NCI-H82 treated with DMSO at 0.1 percent for 48 hours (cell line): ENCODE data around the gene AHI1.
A peak's percentile ranks its signal among the peaks of the same experiment; 100 is the strongest.

Experiments
- DNase-seq: peaks from one replicate; lab custom pipeline; 2025; ENCODE audit not compliant: unreplicated experiment; lab: John Stamatoyannopoulos, UW

AHI1 gene

GRCh38 chr6:135497412-135498184, at the start of gene AHI1:
Gene AHI1, minus strand, starts transcription at chr6:135497740. Its CDS starts 5,503 bp downstream, at chr6:135492237.
- peak; percentile 69 for DNase-seq

- no peak for DNase-seq
Observed at GRCh38 chr6:135546680-135547418, 49.3 kb upstream of the AHI1 start.

DNA sequence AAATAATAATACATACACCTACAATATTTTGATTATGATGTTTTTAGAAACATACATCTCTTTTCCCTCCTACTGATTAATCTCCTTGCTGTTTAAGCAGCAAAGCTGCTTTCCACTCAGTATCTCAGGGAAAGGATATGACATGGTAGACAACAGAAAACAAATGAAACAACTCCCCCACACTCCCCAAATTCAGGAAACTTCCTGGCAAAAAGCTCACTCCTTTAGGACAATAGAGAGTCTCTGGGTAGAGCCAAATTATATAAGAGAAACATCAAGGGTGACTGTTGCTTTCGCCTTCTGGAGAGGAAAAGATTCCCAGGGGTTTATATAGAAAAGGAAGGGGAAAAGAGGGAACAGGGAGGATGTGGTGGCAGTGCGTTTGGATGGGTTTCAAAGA, 48.7 kb upstream of the AHI1 start:
- no peak for DNase-seq

DNA sequence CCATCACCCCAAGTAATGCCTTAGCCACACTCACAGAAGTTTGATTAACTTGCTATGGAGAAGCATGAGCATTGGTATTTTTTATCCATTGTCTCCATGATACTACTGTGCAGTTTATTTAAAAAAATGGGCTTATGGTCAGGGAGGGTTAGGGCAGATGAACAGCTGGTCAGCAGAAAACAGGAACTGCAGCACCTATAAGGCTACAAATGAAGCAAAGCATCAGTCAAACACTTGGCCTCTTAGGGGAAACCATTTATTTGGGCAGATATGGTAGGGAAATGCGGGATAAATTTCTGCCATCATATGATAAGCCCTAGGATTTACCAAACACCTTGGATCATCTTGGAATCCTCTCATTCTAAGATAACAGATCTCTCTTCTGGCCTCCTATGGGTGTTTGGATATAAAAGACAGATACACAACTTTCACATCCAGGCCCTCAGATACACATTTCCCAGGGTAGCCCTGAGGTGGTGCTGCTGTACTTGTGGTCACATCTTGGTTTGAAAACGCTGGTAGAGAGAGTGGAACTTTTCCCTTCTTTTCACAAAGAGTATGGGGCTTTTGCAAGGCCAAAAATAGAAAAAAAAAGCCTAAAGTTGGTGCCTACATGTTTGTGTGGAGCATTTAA, 42.8 kb upstream of the AHI1 start:
- DNase-seq, result no peak

DNA sequence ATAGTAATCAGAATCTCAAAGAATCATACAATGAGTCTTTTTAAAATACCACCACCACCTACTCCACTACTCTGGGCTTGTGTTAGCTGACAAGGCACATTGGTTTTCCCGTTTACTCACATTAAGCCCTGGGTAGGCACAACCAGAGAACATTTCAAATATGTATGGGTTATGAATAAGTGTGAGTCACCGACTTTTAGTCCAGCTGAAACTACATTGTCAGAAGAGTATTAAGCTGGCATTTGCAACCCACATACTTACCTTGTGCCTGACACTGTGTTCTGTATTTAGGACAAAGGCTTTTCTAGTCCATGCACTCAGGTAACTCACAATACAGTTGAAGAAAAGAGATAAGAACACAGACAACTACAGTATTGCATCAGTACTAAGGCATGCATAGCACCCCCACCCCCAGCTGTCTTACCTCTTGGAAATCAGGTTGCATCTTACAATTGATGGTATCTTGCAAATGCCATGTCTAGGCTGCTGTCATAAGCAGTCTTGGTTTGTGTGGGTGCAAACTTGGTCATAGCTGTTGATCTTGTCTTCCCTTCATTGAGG, 40.3 kb upstream of the AHI1 start:
- no peak for DNase-seq

- DNase-seq, result peak; percentile 18
Observed at GRCh38 chr6:135535989-135536414, 38.5 kb upstream of the AHI1 start.

DNA sequence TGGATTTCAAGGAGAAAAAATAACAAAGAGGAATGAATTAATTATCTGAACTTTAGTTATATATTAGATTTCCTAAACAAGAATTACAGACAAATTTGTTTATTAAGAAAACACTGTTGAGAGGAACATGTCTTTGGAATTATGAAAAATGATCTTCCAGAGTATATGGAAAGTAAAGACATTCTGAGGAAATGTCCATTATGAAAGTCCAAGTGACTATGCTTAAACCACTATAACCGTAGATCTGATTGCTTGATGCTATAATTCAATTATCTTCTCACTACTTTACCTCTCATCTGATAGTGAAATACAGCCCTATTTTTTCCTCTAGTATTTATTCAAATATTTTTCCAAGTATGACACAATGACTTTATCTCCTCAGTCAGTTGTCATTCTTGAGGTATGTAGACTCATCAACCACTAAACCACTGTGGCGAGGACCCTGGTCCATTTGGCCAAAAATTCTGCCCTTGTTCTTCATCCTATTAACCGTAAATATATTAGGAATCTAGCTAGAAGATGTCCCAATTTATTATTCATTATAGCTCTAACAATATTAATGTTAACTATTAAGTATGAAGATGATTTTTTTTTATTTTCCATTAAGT, 37.3 kb upstream of the AHI1 start:
- DNase-seq, result no peak

DNA sequence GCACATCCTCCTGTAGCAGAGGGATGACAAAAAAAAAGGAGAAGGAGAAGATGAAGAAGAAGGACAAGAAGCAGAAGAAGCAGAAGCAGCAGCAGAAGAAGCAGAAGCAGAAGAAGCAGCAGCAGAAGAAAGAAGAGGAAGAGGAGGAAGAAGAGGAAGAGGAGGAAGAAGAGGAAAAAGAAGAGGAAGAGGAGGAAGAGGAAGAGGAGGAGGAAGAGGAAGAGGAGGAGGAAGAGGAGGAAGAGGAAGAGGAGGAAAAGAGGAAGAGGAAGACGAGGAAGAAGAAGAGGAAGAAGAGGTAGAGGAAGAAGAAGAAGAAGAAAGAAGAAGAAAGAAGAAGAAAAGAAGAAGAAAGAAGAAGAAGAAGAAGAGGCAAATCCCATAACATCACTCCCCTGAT, 35.0 kb upstream of the AHI1 start:
- DNase-seq, result no peak

GRCh38 chr6:135531954-135532490, 34.5 kb upstream of the AHI1 start:
- no peak for DNase-seq

DNA sequence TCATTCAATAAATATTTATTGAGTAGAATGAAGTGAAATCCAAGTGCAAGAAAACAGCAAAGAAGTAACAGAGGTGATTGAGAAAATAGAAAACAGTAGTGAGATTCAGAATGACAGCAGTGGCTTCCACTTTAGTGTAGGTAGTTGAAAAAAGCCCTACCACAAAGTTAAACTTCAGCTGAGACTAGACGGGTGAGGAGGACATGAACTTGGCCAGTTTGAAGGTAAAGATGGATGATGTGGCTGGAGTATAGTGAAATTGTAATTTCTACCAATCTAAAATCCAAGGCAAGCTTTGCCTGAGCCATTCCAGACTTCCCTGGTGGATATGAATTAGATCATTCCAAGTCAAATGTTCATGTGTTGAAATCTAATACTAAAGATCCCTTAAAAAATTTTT, 32.6 kb upstream of the AHI1 start:
- DNase-seq, result no peak

GRCh38 chr6:135527960-135528249, 30.4 kb upstream of the AHI1 start:
- no peak for DNase-seq

DNA sequence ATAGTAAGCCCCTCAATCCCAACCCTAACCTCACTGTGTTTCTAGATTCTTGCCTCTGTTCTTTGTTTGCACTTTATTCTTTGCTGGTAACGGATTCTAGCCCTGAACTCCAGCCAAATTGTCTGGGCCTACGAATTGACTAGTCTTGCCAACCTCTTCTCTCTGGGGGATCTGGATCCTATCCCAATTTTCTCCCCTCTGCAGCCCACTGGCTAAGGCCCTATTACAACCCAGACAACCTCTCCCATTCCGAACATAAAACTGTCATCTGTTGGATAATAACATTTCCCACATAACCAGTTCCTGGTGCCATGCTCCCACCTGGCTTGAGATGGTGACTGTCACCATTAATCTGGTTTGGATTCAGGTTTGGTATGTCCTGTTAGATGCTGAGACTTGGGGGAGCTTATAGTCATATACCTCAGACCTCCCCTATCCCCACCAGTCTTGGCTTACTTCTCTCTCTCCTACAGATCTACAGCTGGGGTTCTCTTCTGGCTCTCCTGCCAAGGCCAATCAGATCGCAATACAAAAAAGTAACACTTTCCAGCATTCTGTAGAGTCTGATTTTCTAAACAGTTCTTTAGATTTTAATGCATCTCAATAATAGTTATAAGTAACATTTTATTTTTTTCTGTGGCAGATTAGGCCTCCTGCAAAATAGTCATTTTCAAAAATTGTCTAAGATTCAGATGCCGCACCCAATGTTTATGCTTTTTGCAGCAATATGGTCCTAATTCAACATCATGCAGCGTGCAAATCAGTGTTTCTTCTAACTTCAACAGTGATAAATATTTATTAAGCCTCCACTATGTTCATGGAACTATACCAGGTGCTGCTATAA, 29.8 kb upstream of the AHI1 start:
- DNase-seq, result no peak

- DNase-seq, result no peak
Observed at GRCh38 chr6:135525594-135525993, 28.1 kb upstream of the AHI1 start.

DNA sequence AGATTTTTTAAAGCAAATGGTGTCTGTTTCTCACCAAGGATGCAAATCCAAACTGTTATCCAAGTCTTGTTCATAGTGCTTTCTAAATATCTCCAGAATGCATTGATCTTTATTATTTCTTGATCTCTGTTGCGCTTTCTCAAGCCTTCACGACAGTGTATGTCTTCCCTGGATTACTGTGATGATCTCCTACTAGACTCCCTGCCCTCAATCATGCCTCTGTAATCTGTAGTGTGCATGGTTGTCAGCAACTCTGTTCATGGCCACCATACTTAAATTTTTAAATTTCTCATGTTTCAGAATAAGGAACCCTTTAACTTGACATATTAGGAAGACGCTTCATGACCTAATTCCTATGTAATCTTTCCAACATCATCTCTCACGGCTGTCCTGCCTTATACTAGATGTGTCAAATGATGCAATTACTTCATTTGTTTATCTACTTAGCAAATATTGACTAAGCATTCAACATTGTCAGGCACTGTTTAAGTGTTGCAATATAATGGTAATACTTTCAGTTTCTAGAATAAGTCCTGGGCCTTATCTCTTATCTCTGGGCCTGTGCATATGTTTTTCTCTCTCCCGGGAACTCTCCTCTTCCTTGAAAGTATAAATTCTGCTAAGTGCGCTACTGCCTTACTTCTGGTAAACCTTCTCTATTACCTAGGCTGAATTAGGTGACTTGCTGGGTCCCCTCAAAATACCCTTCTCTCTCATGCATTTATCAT, 25.6 kb upstream of the AHI1 start:
- DNase-seq, result no peak

- DNase-seq, result no peak
Observed at GRCh38 chr6:135521431-135521830, 23.9 kb upstream of the AHI1 start.

GRCh38 chr6:135520781-135521180, 23.2 kb upstream of the AHI1 start:
- DNase-seq, result no peak

GRCh38 chr6:135519348-135519747, 21.8 kb upstream of the AHI1 start:
- DNase-seq, result no peak

- no peak for DNase-seq
Observed at GRCh38 chr6:135517527-135517926, 20.0 kb upstream of the AHI1 start.

- DNase-seq, result no peak
Observed at GRCh38 chr6:135514706-135515105, 17.2 kb upstream of the AHI1 start.
